ENCODE results near the gene COQ9. TPM values are rescaled to one million over a fixed set of nuclear protein-coding genes. Genes with fewer than 3 reads are reported as not detected.

The COQ9 gene
- total RNA-seq, 4 donors from 2014 or later, result 11.5 to 39.1 (median 23.6) TPM

- Histone ChIP-seq H3K9me3 (no peaks in the 10 kb centered on the region), H3K36me3 (no peaks in the 10 kb centered on the region)
- intact Hi-C loops (cut with DNase I; ENCODE audit: low total_unique reads), result no loop called here
Measured at GRCh38 chr16:57502048-57502775, 54.9 kb downstream of the COQ9 start.

DNA sequence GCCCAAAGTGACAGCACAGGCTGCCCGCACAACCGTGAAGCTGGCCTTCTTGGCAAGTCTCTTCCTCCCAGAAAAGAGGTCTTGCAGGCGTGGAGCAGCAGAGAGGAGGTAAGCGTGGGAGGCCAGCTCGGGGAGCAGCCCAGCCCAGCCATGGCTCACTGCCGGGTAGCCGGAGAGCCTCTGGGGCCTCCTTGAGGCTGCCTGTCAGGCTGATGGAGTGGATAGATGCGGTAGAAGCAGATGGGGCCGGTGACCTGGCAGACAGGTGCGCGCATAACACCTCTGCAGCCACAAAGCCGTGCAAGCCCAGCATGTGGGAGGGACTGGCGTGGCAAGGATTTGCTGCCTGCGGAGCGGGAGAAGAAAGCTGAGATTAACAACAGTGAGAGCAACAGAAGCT lies 56.1 kb downstream of the COQ9 start:
- Histone ChIP-seq H3K36me3 (no peaks in the 10 kb centered on the region), H3K4me3 (no peak overlapping the region), H3K4me1 (no peaks in the 10 kb centered on the region), H3K9me3 (no peaks in the 10 kb centered on the region), H3K27me3 (no peaks in the 10 kb centered on the region), H3K27ac (no peak overlapping the region)
- TF ChIP-seq CTCF (IDR thresholded peaks at IDR 0.05) (no peak), POLR2A (IDR thresholded peaks at IDR 0.05) (no peak)
- intact Hi-C loops (cut with DNase I; ENCODE audit: low total_unique reads), result no loop called here
- DNase-seq, result peak in 1 of 2 donors; percentile 57

More at GRCh38 chr16:57502048-57502775, 54.9 kb downstream of the COQ9 start:
- TF ChIP-seq CTCF (IDR thresholded peaks at IDR 0.05) (no peak), POLR2A (IDR thresholded peaks at IDR 0.05) (no peak)
- Histone ChIP-seq H3K27me3 (no peaks in the 10 kb centered on the region), H3K4me1 (no peaks in the 10 kb centered on the region), H3K4me3 (no peak overlapping the region), H3K27ac (no peak overlapping the region)
- DNase-seq, result no peak

DNA sequence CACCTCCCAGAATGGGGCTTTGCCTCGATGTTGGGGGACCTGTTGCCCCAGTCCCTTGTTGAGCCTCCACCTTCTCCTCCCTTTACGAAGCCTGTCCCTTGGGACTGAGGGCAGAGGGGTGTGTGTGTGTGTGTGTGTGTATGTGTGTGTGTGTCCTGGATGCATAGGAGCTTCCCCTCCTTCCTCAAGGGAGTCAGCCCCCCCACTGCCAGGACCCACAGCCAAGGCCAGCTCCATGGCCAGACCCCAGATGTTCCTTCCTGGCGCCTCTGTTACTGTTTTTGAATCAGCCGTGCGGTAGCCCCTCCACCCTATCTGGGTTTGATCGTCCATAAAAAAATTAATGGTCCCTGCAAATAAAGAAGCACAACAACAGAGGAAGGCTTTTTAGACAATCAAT lies 56.7 kb downstream of the COQ9 start:
- Histone ChIP-seq H3K4me3 (no peak overlapping the region), H3K9me3 (no peaks in the 10 kb centered on the region), H3K27me3 (no peaks in the 10 kb centered on the region), H3K4me1 (no peaks in the 10 kb centered on the region), H3K36me3 (no peaks in the 10 kb centered on the region), H3K27ac (no peak overlapping the region)
- TF ChIP-seq CTCF (IDR thresholded peaks at IDR 0.05) (no peak), POLR2A (IDR thresholded peaks at IDR 0.05) (no peak)
- intact Hi-C loops (cut with DNase I; ENCODE audit: low total_unique reads), result no loop called here
- no peak for DNase-seq

- H3K36me3 ChIP-seq, result no peaks in the 10 kb centered on the region
- no peaks in the 10 kb centered on the region for H3K27me3 ChIP-seq
- intact Hi-C loops (cut with DNase I; ENCODE audit: low total_unique reads), result no loop called here
- no peak overlapping the region for H3K27ac ChIP-seq
- H3K4me1 ChIP-seq, result no peaks in the 10 kb centered on the region
- H3K4me3 ChIP-seq, result no peak overlapping the region
- DNase-seq, result no peak
- no peak for TF ChIP-seq POLR2A (IDR thresholded peaks at IDR 0.05)
- no peak for TF ChIP-seq CTCF (IDR thresholded peaks at IDR 0.05)
- H3K9me3 ChIP-seq, result no peaks in the 10 kb centered on the region
Measured at GRCh38 chr16:57504491-57504890, 57.2 kb downstream of the COQ9 start.

DNA sequence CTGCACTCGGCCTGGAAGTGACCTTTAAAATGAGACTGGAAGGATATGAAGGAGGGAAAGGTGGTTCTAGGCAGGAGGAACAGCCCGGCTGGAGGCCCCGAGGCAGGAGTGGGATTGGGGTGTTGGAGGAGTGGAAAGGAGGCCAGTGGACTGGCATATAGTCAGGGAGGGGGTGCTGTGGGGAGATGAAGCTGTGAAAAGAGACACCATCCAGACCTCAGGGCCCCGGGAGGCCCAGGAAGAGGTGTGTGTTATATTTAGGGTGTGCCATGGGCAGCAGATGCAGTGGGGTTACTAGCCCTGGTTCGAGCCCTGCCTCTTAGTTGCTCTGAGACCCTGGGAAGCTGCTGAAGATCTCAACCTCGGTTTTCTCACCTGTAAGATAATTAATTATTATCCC lies 57.9 kb downstream of the COQ9 start:
- H3K27ac ChIP-seq, result no peak overlapping the region
- H3K36me3 ChIP-seq, result no peaks in the 10 kb centered on the region
- DNase-seq, result no peak
- H3K4me3 ChIP-seq, result no peak overlapping the region
- no peaks in the 10 kb centered on the region for H3K9me3 ChIP-seq
- no peaks in the 10 kb centered on the region for H3K27me3 ChIP-seq
- intact Hi-C loops (cut with DNase I; ENCODE audit: low total_unique reads), result no loop called here
- no peak for TF ChIP-seq CTCF (IDR thresholded peaks at IDR 0.05)
- TF ChIP-seq POLR2A (IDR thresholded peaks at IDR 0.05), result no peak
- H3K4me1 ChIP-seq, result no peaks in the 10 kb centered on the region
